NOMO-1 treated with DMSO at 0.1 percent for 48 hours (cell line): Measurements from ENCODE around the gene PLPP3.

Experiments
- DNase-seq: peaks from one replicate; lab custom pipeline; 2025; ENCODE audit not compliant: unreplicated experiment; lab: John Stamatoyannopoulos, UW

Gene PLPP3

DNA sequence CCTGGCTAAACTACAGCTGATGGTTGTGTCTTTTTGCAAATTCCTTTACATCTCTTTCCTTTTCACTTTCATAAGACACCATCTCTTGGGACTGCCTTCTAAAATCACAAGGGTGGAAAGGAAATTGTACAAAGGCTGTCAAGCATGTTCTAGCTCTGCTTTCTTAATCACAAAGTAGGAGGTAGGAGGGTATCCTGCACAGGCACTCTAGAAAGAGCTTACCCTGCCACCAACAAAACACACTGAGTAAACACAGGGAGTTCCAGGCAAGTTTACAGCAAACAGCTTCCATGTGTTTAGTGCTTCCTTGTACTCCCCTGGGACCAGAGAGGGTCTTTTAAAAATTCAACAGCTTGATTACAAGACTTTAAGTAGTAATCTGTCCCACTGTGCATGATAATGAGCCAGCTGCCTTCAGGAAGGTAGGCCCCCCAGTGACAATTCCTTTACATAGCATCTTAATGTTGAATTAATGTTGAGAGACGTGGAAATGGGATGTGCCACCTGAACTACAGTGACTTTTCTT lies 2.4 kb downstream of the PLPP3 start:
- peak; percentile 29 for DNase-seq

DNA sequence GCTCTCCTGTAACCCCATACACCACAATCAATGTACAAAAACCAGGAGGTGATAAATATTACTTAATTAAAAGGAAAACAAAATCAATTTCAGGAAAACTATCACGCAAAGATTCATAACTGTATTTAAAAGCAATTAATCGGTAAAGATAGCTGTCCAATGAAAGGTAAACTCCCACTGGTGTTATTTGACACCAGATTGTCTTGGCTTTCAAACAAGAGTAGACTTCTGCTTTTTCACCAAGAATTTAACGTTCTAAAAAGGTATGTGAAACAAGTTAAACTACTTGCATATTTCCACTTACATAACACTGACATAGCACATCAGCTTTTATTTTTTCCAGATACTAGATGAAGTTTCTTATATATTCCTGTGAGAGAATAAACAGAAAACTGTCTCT lies 3.5 kb downstream of the PLPP3 start:
- peak; percentile 62 for DNase-seq

DNA sequence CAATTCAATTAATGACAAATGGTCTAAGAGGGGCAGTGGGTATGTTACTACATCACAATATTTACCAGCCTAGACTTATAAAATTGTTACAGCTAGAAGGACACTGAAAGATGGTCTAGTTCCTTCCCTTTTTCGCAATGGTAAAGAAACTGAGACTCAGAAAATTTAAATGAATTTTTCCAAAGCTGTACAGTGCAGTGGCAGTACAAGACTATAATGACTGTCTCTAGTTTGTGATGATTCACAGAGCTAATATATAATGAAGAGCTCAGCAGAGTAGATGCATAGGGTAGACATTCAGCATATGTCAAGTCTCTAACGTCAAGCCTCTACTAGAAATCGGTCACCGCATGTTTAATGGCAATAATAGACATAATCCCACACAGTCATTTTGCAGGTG lies 4.6 kb downstream of the PLPP3 start:
- peak; percentile 17 for DNase-seq

DNA sequence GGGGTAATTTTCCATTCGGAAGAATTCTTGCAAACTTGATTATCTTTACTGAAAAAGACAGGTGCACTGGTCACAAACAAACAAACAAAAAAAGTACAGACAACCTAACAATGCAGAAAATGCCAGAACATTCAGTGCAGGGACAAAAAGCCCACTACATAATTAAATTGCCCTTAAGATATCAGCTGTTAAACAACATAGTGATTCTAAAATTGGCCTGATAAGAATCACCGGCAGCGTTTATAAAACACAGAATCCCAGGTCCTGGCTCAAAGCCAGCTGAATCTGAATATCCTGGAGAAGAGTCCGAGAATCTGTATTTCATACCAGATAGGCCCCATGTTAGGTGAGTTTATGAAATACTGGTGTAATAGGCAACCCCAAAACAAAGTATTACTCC lies 6.1 kb downstream of the PLPP3 start:
- no peak for DNase-seq

DNA sequence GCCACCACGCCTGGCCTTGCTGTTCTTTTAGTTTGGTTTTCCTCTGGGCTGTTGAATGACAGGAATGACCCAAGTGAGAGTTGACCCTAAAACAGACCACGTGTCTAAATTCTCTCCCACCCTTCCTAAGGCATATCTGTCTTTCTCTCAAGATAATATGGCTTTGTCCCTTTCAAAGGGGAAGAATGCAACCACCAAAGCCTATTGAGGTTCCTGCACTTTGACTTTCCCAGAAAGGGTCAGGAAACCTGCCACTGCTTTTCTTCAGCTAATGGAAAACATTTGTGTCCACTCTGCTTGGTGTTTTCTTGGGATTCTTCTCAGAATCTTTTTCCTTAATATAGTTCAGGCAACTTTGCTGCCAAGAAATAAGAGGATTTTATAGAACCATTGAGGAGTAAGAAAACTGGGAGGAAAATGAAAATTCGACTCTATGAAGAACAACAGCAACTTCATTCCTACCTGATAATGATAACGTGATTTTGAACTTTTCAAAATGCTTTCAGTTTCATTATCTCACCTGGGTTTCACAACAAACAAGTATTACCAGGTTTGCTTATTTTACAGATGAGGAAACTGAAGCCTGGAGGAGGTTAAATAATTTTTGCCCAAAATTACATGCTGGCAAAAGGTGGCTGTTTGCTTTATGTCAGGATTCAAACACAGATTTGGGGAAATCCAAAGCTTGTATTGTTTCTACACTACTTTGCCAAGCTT lies 6.9 kb downstream of the PLPP3 start:
- no peak for DNase-seq

DNA sequence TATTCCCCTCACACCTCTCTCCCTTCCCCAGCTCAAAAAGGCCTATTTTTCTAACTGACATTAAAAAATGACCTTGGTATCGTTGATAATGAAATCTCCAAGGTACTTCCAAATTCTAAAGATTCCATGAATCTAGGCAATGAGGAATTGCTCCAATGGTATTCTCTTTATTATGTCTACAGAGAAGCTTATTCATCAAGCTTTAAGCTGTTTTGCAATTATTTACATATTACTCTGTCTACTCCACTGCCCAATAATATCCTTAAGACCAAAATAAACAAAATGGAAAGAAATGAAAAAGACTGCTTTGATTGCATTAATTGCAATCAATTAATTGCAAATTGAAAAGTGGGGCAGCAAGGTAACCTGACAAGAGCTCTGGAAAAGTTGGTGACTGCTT lies 7.9 kb downstream of the PLPP3 start:
- no peak for DNase-seq

DNA sequence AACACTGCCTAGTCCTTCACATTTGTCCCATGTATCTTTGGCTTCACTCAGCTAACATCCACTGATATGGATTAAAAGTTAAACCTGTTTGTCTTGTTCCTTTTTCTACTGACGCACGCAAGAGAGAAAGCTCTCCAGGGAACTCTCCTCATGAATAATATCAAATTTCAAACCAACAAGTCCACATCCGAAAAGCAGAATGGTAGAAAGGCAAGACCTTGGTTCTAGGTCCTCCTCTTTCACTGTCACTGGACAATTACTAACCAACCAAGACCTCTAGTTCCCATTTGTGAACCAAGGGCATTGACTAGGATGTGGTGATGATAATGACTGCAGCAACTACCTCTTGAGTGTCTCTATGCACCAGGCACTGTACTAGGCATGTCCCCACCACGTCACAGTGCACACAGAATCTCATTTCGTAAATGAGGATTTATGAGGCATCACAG lies 8.4 kb downstream of the PLPP3 start:
- no peak for DNase-seq

DNA sequence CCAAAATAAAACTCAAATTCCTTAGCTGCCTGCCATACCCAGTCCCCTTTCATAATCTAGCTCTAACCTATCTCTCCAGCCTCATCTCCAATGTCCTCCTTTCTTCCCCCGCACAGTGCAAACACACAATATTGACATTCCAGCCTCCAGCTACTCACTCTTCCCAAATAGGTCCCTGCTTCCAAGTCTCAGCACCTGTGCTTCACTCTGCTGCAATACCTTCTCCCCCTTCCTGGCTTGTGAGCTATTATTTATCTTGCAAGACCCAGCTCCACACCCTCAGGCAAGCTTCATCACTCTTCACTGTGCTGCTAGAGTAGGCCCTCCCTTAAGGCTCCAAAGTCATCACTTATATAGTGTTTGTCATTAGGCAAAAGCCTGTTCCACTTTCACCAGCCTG lies 9.7 kb downstream of the PLPP3 start:
- no peak for DNase-seq

DNA sequence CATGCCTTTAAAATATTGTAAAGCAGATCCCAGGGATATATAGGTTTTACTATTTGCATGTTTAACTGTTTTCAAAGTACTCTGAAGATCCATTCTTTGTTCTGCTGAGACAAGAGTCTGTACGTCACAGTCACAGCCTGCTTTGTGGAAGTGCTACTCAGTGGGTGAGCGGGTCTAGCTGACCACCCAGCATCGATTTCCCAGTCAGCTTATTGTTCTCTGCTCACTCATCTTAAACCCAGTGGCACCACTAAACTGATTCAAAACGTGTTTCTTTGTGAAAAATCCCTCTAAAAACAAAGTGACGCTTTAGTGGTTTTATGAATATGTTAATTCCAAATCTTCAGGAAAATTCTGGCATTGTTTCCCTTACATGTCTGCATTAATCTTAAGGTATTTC lies 12.4 kb downstream of the PLPP3 start:
- no peak for DNase-seq

DNA sequence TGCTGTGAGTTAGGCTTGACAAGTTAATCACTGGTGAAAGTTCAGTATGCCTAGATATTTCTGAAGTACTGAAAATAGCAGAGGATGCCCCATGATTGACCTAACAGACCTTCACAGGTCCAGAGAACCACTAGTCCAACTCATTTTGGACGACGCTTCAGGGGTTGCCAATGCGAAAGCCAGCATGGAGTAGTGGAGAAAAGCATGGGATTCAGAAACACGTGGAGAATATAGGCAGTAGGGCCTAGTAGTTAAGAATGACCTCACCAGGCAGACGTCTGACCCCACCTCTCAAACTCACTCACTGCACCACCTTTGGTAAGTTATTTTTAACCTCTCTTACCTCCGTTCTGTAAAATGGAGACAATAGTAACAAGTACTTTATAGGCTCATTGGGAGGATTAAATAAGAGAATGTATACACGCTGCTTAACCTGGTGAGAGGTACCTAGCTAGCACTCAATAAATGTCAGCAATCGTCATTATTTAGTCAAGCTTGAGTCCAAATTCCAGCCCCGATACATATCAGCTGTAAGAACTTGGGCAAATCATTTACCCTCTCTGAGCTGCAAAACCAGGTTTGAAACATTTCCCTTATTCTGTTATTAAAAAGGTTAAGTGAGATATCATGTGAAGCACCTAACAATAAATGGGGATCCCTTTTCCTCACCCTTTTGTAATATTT lies 13.2 kb downstream of the PLPP3 start:
- no peak for DNase-seq

DNA sequence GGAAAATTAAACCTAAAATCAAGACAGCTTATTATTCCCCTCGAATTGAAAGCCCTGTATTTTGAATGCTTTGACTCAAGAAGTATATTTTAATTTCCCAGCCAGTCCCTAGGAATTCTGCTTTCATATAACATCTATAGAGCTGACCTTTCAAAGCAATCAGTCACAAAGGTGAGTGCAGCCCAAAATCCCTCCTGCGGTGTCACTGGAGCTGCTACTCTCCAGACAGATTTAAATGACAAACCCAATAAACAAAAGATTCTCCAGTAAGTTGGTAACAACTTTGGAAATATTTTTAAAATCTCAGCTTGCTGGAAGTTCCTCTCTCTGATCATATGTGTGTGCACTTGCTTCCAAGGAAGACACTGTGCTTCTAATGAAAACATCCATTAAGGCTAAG lies 14.7 kb downstream of the PLPP3 start:
- no peak for DNase-seq

DNA sequence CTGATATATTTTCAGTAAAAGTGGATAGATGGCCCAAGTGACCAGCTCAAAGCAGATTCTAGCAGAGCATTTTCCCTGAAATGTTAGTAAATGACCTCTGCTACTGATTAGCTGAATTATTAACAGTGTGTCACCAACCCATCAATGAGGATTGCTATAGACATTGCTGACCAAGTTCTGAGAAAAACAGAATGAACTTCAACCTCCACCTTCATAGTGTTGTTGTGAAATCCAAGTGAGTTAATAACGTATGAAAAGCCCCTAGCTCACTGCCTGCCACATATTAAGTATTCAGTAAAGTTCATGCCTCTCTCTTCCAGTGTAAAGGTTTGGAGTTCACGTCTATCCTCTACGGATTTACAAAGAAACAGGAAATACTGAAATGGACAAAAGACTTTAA lies 15.8 kb downstream of the PLPP3 start:
- DNase-seq, result no peak

DNA sequence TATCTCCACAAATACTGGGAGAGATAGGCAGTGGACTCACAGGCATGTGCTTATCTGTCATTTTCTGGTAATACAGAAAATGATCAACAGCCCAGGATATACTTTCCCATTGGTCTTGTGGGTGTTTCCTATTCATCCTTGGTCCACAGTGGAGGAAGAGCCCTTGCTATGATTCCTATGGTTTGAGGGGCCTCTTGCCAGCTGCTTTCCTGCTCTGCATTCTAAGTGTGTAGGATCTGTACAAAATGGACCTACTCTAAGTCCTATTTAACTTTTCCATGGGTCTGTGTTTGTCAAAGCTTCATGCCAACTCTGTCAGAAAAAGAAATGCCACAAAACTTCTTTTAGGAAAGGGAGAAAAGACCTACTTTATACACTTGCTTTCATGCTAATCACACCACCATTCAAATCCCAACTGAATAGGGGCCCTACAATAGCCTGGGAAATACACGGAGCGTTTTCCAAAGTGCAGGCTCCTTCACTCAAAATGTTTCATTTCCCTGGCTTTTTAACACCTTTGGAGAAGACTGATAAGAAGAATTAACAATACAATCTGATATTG lies 16.4 kb downstream of the PLPP3 start:
- no peak for DNase-seq

DNA sequence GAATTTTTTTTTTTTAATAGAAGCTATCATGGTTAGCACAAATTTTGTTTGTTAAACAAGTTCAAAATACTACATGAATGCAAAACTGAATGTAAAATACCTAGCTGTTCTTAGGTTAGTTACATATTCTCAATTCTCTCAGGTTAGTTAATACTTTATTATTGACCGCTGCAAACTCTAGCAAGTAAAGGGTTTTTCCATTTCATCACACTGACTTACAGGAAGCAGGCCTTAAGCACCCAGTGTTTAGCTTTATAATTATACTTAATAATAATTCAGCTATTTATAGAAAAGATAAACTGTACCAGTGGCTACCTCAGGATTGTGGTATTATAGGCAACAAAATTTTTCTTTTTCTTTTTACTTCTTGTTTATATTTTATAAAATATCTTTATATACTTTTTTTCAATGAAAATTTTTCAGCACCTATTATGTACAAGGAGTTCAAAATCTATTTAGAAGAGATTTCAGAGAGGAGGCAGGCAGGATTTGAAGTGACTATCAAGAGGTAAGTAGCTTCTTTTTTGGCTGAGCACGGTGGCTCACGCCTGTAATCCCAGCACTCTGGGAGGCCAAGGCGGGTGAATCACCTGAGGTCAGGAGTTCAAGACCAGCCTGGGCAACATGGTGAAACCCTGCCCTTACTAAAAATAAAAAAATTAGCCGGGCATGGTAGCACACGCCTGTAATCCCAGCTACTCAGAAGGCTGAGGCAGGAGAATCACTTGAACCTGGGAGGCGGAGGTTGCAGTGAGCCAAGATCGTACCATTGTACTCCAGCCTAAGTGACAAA lies 17.9 kb downstream of the PLPP3 start:
- no peak for DNase-seq

DNA sequence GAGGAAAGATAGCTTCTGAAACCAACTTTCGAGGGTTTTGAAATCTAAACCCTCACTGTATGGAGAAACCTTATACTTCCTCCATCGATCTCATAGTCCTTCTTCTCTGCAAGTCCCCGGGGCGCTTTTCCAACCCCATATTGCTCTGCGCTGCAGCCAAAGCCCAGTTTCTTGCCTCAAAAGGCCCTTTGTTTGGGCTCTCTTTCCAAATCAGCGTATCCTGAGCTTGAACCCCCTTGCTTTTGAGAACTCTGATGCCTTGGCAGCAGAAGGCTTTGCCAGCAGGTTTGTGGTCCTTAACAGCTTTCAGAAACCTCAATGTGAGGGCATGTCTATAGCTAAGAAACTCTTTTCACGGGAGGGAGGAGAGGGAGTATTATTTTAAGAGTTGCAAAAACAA lies 21.6 kb downstream of the PLPP3 start:
- DNase-seq, result peak; percentile 81

DNA sequence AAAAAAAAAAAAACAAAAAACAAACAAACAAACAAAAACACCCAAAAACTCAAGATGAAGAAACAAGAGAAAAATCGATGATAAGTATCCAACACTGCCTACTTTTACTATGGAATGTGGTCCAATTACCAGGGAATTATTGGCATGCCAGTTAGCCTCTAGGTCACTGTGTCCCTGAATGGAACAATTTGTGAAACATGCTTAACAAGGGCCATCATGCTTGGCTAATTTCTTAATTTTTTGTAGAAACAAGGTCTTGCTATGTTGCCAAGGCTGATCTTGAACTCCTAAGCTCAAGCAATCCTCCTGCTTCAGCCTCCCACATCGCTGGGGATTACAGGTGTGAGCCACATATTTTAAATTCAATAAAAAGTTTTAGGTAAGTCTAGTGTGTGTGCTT lies 23.9 kb downstream of the PLPP3 start:
- no peak for DNase-seq

DNA sequence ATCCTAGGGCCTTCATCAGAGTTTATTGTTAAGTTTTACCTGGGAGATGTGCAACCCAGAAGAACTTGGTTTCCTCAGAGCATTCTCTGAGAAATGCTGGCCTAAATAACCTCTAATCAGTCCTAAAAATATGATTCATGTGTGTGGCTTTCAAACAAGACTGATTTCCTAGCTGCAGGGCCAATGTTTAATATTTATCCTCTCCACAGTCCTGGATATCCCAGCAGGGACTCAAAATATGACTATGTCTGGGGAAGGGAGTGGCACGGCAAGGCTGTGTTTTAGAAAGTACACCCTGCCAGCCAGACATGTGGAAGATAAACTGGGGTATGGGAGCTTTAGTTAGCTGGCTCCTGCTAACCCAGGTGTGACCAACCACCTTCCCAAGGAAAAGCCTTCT lies 26.3 kb downstream of the PLPP3 start:
- no peak for DNase-seq

DNA sequence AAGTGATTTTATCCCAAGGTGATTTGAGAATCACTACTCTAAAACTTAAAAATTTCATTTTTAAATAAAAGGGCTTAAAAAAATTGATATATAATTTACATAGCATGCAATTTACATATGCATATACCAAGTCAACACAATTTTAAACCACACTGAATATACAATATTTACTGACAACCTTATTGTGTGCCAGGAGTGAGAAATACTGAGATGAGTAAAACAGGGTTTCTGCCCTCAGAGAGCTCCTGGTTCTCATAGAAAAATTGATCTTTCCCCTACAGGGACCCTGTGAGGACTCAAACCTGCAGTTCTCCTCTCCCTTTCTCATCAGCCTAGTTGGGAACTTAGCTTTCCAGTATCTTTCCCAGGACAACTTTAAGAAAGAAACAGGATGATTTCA lies 27.0 kb downstream of the PLPP3 start:
- no peak for DNase-seq

DNA sequence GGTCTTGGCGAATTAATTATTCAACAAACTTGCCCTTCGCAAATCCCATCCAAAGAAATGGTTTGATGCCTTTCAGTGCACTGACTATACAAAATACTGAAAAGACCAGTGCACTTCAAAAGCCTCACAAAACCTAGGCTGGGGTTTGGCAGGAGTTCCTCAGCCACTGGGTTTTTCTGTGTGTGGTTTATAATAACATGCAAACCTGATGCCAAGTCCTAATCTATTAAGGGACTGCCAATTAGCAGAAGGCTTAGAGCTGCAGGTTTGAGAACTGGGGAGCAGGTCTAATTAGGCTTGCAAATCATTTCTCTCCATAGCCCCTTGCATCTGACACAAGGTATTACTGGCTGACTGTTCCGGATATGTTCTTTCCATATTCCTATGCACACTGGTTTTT lies 27.7 kb downstream of the PLPP3 start:
- no peak for DNase-seq

DNA sequence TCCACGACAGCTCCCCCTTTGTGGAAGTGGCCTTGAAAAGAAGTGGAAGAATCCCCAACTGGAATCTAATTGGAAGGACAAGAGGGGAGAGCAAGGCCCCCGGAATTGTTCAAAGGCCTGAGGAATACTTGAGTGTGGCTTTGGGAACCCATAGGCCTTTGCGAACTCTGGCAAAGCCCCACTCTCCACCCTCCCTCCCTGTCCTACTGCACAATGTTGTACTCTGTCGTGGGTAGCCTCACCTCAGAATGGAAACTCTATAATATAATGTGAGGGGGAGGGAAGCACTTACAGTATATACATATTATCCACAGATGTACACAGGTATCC lies 28.5 kb downstream of the PLPP3 start:
- DNase-seq, result no peak

DNA sequence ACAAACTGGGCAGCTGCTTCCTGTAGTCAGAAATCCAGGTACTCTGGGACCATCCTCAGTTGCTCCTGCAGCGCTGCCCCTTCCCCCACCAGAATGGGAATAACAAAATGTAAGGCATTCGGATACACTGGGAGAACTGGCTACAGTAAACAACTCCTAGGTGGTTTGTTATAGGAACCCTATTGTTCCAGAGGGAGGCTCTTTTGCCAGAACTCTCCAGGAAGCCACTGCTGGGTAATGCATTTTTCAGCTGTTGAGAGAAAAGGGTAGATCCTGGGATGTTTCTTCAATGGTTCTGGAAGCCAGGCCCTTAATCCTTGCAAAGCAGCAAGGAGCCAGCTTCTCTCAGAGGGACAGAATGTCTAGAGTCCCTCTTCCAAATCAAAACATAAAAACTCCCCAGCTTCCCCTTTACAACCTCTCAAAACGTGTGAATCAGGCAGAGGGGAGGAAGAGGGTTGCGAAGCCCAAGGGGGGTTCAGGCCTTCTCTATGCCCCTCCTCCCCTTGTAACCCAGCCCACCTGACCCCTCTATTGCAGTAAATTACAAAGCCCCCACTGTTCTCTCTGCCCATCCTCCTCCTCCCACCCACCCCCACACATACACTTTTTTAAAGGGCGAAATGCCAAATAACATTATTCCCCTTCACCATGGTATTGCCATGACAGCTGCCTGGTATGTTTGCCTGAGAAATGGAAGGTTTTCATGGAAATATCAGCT lies 29.1 kb downstream of the PLPP3 start:
- DNase-seq, result no peak
